ENCODE measurements around the gene ASPSCR1. TPM values are rescaled to one million over a fixed set of nuclear protein-coding genes. Genes with fewer than 3 reads are reported as not detected.

The ASPSCR1 gene
- total and polyA plus RNA-seq, 2 of the 8 experiments (the other 6 are each of a cell fraction or from before 2014, with no cell fraction given), result 33.3 to 43.7 TPM

DNA sequence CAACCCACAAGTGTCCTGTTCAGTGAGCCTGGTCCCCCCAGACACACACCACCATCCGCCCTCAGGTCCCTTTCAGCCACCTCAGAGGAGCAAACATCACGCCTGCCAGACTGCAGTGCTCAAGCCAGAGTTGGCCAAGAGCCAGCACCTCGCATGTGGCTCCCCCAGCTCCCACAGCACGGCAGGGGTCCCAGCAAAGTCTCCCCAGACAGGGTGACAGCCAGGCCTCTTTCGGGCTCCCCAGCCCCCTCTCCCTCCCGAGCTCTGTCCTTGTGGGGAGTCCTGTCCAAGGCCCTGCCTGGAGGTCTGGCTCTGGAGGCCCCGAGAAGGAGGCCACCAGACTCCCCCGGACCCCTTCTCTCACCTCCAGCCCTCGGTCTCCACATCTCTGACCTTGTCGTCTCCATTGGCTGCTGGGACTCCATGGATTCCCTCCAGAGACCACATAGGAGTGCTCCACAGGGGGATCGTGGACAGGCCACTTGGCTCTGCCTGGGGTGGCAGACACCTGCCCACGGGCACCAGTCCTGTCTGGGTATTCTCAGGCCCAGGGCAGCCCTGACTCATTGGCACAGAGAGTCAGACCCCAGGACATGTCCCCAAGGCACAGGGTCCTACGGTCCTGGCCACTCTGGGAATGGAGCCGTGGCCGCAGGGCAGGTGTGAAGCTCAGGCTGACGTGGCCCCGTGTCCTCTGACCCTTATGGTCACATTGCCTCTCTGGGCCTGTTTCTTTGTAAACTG lies 28.6 kb upstream of the ASPSCR1 start:
- Histone ChIP-seq H3K27ac (ENCODE audit: low read depth, low read length) (no peak overlapping the region), H3K18ac (ENCODE audit: extremely low read depth, low read length) (no peak overlapping the region), H2BK20ac (ENCODE audit: low read length) (no peak overlapping the region), H2AFZ (ENCODE audit: low read length) (no peak overlapping the region), H3K14ac (ENCODE audit: insufficient read length) (no peak overlapping the region), H3K56ac (replicated peaks; ENCODE audit: insufficient read length, low read depth, low read length) (no peak overlapping the region), H3K4me2 (ENCODE audit: insufficient read depth in 1 of 2, low read depth in 2 of 2, low read length in 2 of 2) (no peak overlapping the region), H3K4me1 (replicated peaks in 1 of 4; ENCODE audit: control insufficient read depth in 3 of 4, insufficient read depth in 4 of 4, low read length in 3 of 4) (no peaks in the 10 kb centered on the region; a peak in 1 of 7 replicates), H3K4ac (replicated peaks; ENCODE audit: insufficient read length, low read depth, low read length) (no peak overlapping the region), H2BK120ac (replicated peaks; ENCODE audit: low read depth, low read length) (no peak overlapping the region), H2BK5ac (ENCODE audit: low read depth, low read length) (no peak overlapping the region), H4K91ac (replicated peaks; ENCODE audit: insufficient read length, low read length) (no peak overlapping the region), H3K9ac (replicated peaks in 1 of 4; ENCODE audit: extremely low read depth in 1 of 4, low read depth in 3 of 4, low read length in 3 of 4) (no peak overlapping the region), H3K4me3 (ENCODE audit: extremely low read depth in 1 of 4, insufficient read depth in 2 of 4, low read depth in 3 of 4, low read length in 4 of 4) (no peak overlapping the region), H3K36me3 (ENCODE audit: control insufficient read depth in 2 of 4, insufficient read depth in 4 of 4, low read length in 3 of 4) (no peaks in the 10 kb centered on the region), H2AK5ac (ENCODE audit: low read depth, low read length) (no peak overlapping the region), H2BK15ac (ENCODE audit: low read length) (no peak overlapping the region), H3K79me1 (ENCODE audit: low read depth, low read length) (no peaks in the 10 kb centered on the region), H3K23ac (ENCODE audit: insufficient read length) (no peak overlapping the region), H4K20me1 (replicated peaks in 1 of 2; ENCODE audit: control insufficient read depth in 1 of 2, insufficient read depth in 2 of 2, low read length in 2 of 2) (no peaks in the 10 kb centered on the region), H3K79me2 (ENCODE audit: control insufficient read depth in 1 of 2, insufficient read depth in 2 of 2, low read length in 2 of 2) (no peaks in the 10 kb centered on the region), H4K5ac (ENCODE audit: insufficient read length, low read depth, low read length) (no peak overlapping the region), H3K23me2 (ENCODE audit: low read depth, low read length) (no peaks in the 10 kb centered on the region), H3K9me3 (ENCODE audit: insufficient read depth in 2 of 2, low read depth in 1 of 2, low read length in 1 of 2) (no peaks in the 10 kb centered on the region), H4K8ac (ENCODE audit: extremely low read depth, insufficient read depth, low read length) (no peak overlapping the region), H2BK12ac (ENCODE audit: low read depth, low read length) (no peak overlapping the region), H3K27me3 (replicated peaks in 1 of 4; ENCODE audit: control insufficient read depth in 3 of 4, extremely low read depth in 1 of 4, insufficient read depth in 3 of 4, low read length in 3 of 4) (peaks cover 0 to 5% (median under 1%) of the 10 kb centered on the region in 4 experiments; a peak in 3 of 7 replicates)
- 85% methylated on average over 16 of the region's 17 CpGs; no CpG with 5 or more reads in 1 of the 2 experiments for WGBS, 2 experiments (ENCODE audit: extremely low coverage in 1 of 2, insufficient coverage in 1 of 2, insufficient read length in 1 of 2, insufficient replicate concordance in 2 of 2, low coverage in 1 of 2, low lambda C conversion rate in 2 of 2, missing lambda C conversion rate in 1 of 2)
- POLR2A ChIA-PET (ENCODE audit: partially characterized antibody), result interaction anchor here (0.6 to 3.3 kb wide), 5 partner anchors 11 to 77 kb away, joined by 3 to 9 read pairs (median 3); partner anchors contain the start of gene MAFG
- no peak for FAIRE-seq
- DNase-seq (ENCODE audit: low read depth in 1 of 2, low spot score in 2 of 2), result no peak
- CTCF ChIA-PET (ENCODE audit: partially characterized antibody), result interaction anchor here (0.7 to 1.8 kb wide), 5 partner anchors 11 to 71 kb away, joined by 3 to 9 read pairs (median 3); no protein-coding TSS in a partner anchor
- no peak for TF ChIP-seq PHF8 (conservative IDR thresholded peaks at IDR 0.05; ENCODE audit: low read depth, low read length)
- TF ChIP-seq GTF2F1 (IDR thresholded peaks at IDR 0.05; ENCODE audit: borderline replicate concordance, low read depth, low read length), result no peak
- TF ChIP-seq, protein P1, sequence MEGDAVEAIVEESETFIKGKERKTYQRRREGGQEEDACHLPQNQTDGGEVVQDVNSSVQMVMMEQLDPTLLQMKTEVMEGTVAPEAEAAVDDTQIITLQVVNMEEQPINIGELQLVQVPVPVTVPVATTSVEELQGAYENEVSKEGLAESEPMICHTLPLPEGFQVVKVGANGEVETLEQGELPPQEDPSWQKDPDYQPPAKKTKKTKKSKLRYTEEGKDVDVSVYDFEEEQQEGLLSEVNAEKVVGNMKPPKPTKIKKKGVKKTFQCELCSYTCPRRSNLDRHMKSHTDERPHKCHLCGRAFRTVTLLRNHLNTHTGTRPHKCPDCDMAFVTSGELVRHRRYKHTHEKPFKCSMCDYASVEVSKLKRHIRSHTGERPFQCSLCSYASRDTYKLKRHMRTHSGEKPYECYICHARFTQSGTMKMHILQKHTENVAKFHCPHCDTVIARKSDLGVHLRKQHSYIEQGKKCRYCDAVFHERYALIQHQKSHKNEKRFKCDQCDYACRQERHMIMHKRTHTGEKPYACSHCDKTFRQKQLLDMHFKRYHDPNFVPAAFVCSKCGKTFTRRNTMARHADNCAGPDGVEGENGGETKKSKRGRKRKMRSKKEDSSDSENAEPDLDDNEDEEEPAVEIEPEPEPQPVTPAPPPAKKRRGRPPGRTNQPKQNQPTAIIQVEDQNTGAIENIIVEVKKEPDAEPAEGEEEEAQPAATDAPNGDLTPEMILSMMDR (IDR thresholded peaks at IDR 0.05; ENCODE audit: control extremely low read depth in 1 of 3, insufficient read depth in 1 of 3, low read depth in 1 of 3, low read length in 3 of 3), result no peak
- TF ChIP-seq KDM5A (IDR thresholded peaks at IDR 0.05; ENCODE audit: low read length), result no peak
- no peak for TF ChIP-seq HDAC2 (IDR thresholded peaks at IDR 0.05; ENCODE audit: borderline replicate concordance in 1 of 2, low read depth in 2 of 2, low read length in 2 of 2)
- TF ChIP-seq GABPA (IDR thresholded peaks at IDR 0.05; ENCODE audit: borderline replicate concordance, insufficient read depth, low read length), result no peak
- no peak for TF ChIP-seq BACH1 (IDR thresholded peaks at IDR 0.05; ENCODE audit: low read length)
- TF ChIP-seq ASH2L (IDR thresholded peaks at IDR 0.05; ENCODE audit: low read length), result no peak
- TF ChIP-seq RFX5 (IDR thresholded peaks at IDR 0.05; ENCODE audit: borderline replicate concordance, low read depth, low read length), result no peak
- no peak for TF ChIP-seq SP2 (IDR thresholded peaks at IDR 0.05; ENCODE audit: low read length)
